GM23338 (cell line): ENCODE measurements around the gene ELF5. TPM values are rescaled to one million over a fixed set of nuclear protein-coding genes. Genes with fewer than 3 reads are reported as not detected.

Experiments
- ATAC-seq: fragments of 200-7000 bp; cut with Tn5 transposase; 3 replicates; pipeline ENCODE4 v1.9.1; 2020
- DNase-seq: peaks from one replicate; pipeline ENCODE4 v3.0.0-alpha.2; 2015; ENCODE audit warnings: low spot score
- H2AFZ ChIP-seq: fragments of 200-600 bp; sonication (generic); 2 replicates; pipeline ENCODE4 v1.8.0; 2016; ENCODE audit warnings: antibody characterized with exemption, mild to moderate bottlenecking, moderate library complexity
- H3F3A ChIP-seq: fragments of 200-600 bp; sonication (generic); replicated peaks from 2 replicates; pipeline ENCODE4 v1.8.0; 2017; ENCODE audit warnings: antibody characterized with exemption, mixed run types, low read depth
- H3K27ac ChIP-seq: fragments of 200-600 bp; sonication (generic); 2 replicates; pipeline ENCODE4 v1.6.1; 2016; ENCODE audit warnings: low read depth
- H3K27me3 ChIP-seq: fragments of 200-600 bp; sonication (generic); 2 replicates; pipeline ENCODE4 v1.8.0; 2016; ENCODE audit warnings: mild to moderate bottlenecking, mixed run types, moderate library complexity; ENCODE audit not compliant: insufficient read depth
- H3K36me3 ChIP-seq: fragments of 200-600 bp; sonication (generic); 2 replicates; pipeline ENCODE4 v1.8.0; 2016; ENCODE audit warnings: mild to moderate bottlenecking; ENCODE audit not compliant: insufficient read depth
- H3K4me1 ChIP-seq: fragments of 200-600 bp; sonication (generic); 2 replicates; pipeline ENCODE4 v1.8.0; 2016; ENCODE audit warnings: mild to moderate bottlenecking, moderate library complexity; ENCODE audit not compliant: insufficient read depth
- H3K4me2 ChIP-seq: fragments of 200-600 bp; sonication (generic); 2 replicates; pipeline ENCODE4 v1.7.1; 2017; ENCODE audit warnings: mixed run types
- H3K4me3 ChIP-seq: fragments of 200-600 bp; sonication (generic); 2 replicates; pipeline ENCODE4 v1.6.1; 2016; ENCODE audit warnings: mixed run types
- H3K79me2 ChIP-seq: fragments of 200-600 bp; sonication (generic); replicated peaks from 2 replicates; pipeline ENCODE4 v1.8.0; 2017; ENCODE audit warnings: mild to moderate bottlenecking; ENCODE audit not compliant: insufficient read depth
- H3K9me2 ChIP-seq: fragments of 200-600 bp; sonication (generic); 2 replicates; pipeline ENCODE4 v1.8.0; 2017; ENCODE audit not compliant: insufficient read depth
- H4K20me1 ChIP-seq: fragments of 200-600 bp; sonication (generic); replicated peaks from 2 replicates; pipeline ENCODE4 v1.8.0; 2017; ENCODE audit warnings: mild to moderate bottlenecking; ENCODE audit not compliant: insufficient read depth
- H3K27ac Mint-ChIP-seq: 2 replicates; pipeline ENCODE4 v1.8.0; 2020; ENCODE audit warnings: inconsistent platforms, mild to moderate bottlenecking, moderate library complexity, mixed read lengths
- H3K27me3 Mint-ChIP-seq: 3 replicates; pipeline ENCODE4 v1.8.0; 2022; ENCODE audit warnings: low read depth, mild to moderate bottlenecking, moderate library complexity, mixed read lengths, inconsistent platforms; ENCODE audit not compliant: insufficient read depth, poor library complexity
- H3K36me3 Mint-ChIP-seq: 3 replicates; pipeline ENCODE4 v1.8.0; 2021; ENCODE audit warnings: low read depth, mild to moderate bottlenecking, inconsistent platforms, moderate library complexity, mixed read lengths
- H3K4me1 Mint-ChIP-seq: 3 replicates; pipeline ENCODE4 v1.8.0; 2020; ENCODE audit warnings: mild to moderate bottlenecking, inconsistent platforms, mixed read lengths
- H3K4me3 Mint-ChIP-seq: 3 replicates; pipeline ENCODE4 v1.8.0; 2021; ENCODE audit warnings: moderate library complexity, mild to moderate bottlenecking, inconsistent platforms, mixed read lengths
- H3K9me3 Mint-ChIP-seq: 3 replicates; pipeline ENCODE4 v1.8.0; 2020; ENCODE audit warnings: moderate library complexity, mild to moderate bottlenecking, inconsistent platforms, mixed read lengths
- CREB1 ChIP-seq: fragments of 250-450 bp; sonication (Bioruptor Pico); IDR thresholded peaks from 2 replicates; pipeline ENCODE4 v1.5.0; 2020; ENCODE audit warnings: low read depth, mild to moderate bottlenecking, moderate library complexity
- EZH2 ChIP-seq: fragments of 200-600 bp; sonication (generic); IDR thresholded peaks from one replicate; pipeline ENCODE4 v1.8.0; 2017; ENCODE audit warnings: antibody characterized with exemption, mild to moderate bottlenecking, low read depth; ENCODE audit not compliant: unreplicated experiment
- EZH2phosphoT487 ChIP-seq: fragments of 200-600 bp; sonication (generic); IDR thresholded peaks from one replicate; pipeline ENCODE4 v1.8.1; 2018; ENCODE audit warnings: antibody characterized with exemption; ENCODE audit not compliant: unreplicated experiment
- JUNB ChIP-seq: IDR thresholded peaks from one replicate; pipeline ENCODE4 v1.6.1; 2016; ENCODE audit warnings: antibody characterized with exemption; ENCODE audit not compliant: unreplicated experiment
- NANOG ChIP-seq: IDR thresholded peaks from 2 replicates; pipeline ENCODE4 v1.6.1; 2016; ENCODE audit warnings: antibody characterized with exemption, borderline replicate concordance
- POLR2AphosphoS5 ChIP-seq: IDR thresholded peaks from 2 replicates; pipeline ENCODE4 v1.6.1; 2016; ENCODE audit warnings: antibody characterized with exemption, low read depth
- STAT1 ChIP-seq: IDR thresholded peaks from one replicate; pipeline ENCODE4 v1.6.1; 2016; ENCODE audit warnings: antibody characterized with exemption; ENCODE audit not compliant: unreplicated experiment
- ZNF114 ChIP-seq: fragments of 250-450 bp; sonication (Bioruptor Pico); IDR thresholded peaks from 2 replicates; pipeline ENCODE4 v1.5.0; 2020; ENCODE audit warnings: mild to moderate bottlenecking, moderate library complexity
- ZNF331 ChIP-seq: fragments of 250-450 bp; sonication (Bioruptor Pico); IDR thresholded peaks from 2 replicates; pipeline ENCODE4 v1.5.0; 2020; ENCODE audit warnings: low read depth, mild to moderate bottlenecking, moderate library complexity
- ZNF462 ChIP-seq: fragments of 250-450 bp; sonication (Bioruptor Pico); IDR thresholded peaks from 2 replicates; pipeline ENCODE4 v1.5.0; 2020; ENCODE audit warnings: mild to moderate bottlenecking, moderate library complexity
- polyA plus RNA-seq: library from polyadenylated mRNA; unstranded; fragments of >200 nt; fragmentation: Nextera tagmentation; extraction: Ambion mirVana; gene quantifications from 2 replicates; pipeline ENCODE4 v1.2.1, GENCODE V29; 2016
- total RNA-seq: library from RNA; depleted of rRNA; stranded (reverse); fragments of >200 nt; shearing (Covaris generic); gene quantifications from 2 replicates; pipeline ENCODE4 v1.2.3, GENCODE V29; 2014
- TF ChIP-seq, protein P1 (sequence below), 2 experiments: fragments of 200-600 bp in 1 of 2; sonication (generic) in 1 of 2; conservative IDR thresholded peaks; 2 replicates each; pipeline versions ENCODE4 v1.5.1 to v1.6.1; 2016 to 2017; ENCODE audit warnings: antibody characterized with exemption in 2 of 2, low read depth in 2 of 2, mild to moderate bottlenecking in 2 of 2, moderate library complexity in 1 of 2
- TF ChIP-seq, protein P2 (sequence below): IDR thresholded peaks from 2 replicates; pipeline ENCODE4 v1.6.1; 2016; ENCODE audit warnings: antibody characterized with exemption
- TF ChIP-seq, protein P3 (sequence below): IDR thresholded peaks from one replicate; pipeline ENCODE4 v1.6.1; 2018; ENCODE audit warnings: antibody characterized with exemption; ENCODE audit not compliant: unreplicated experiment

The ELF5 gene
- total and polyA plus RNA-seq, 2 experiments from 2014 or later, result not detected

DNA sequence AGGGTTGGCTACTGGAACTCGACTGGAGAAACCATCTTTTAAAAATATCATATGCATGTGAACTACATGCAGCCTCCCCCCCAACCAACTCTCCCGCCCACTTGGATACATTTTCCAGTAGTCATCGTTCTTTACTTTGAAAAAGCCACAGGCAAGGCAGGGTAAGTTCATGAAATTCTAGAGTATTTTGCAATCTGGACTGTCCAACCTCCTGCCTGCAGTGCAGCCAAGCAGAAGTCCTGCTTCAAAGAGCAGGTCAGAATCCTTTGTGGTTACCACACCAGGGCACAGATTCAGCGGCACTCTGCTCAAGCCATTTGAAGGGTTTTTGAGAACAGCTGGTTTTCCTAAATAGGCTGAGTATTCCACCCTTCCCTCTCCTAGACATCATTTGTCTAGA, 12.1 kb downstream of the ELF5 start:
- no peaks in the 10 kb centered on the region for H3K27me3 Mint-ChIP-seq
- H3K36me3 Mint-ChIP-seq, result no peaks in the 10 kb centered on the region
- H3K27me3 ChIP-seq, result no peaks in the 10 kb centered on the region
- no peak overlapping the region for H3K4me3 ChIP-seq
- H3F3A ChIP-seq, result no peaks in the 10 kb centered on the region
- DNase-seq (no peak), ATAC-seq (no peak)
- H3K36me3 ChIP-seq, result no peaks in the 10 kb centered on the region
- H3K27ac ChIP-seq, result no peak overlapping the region
- H3K9me2 ChIP-seq, result no peaks in the 10 kb centered on the region
- H3K4me1 Mint-ChIP-seq, result no peaks in the 10 kb centered on the region; the same call in 2 of the 3 replicates
- no peak overlapping the region for H3K4me2 ChIP-seq
- no peaks in the 10 kb centered on the region for H3K79me2 ChIP-seq
- TF ChIP-seq, protein P1, sequence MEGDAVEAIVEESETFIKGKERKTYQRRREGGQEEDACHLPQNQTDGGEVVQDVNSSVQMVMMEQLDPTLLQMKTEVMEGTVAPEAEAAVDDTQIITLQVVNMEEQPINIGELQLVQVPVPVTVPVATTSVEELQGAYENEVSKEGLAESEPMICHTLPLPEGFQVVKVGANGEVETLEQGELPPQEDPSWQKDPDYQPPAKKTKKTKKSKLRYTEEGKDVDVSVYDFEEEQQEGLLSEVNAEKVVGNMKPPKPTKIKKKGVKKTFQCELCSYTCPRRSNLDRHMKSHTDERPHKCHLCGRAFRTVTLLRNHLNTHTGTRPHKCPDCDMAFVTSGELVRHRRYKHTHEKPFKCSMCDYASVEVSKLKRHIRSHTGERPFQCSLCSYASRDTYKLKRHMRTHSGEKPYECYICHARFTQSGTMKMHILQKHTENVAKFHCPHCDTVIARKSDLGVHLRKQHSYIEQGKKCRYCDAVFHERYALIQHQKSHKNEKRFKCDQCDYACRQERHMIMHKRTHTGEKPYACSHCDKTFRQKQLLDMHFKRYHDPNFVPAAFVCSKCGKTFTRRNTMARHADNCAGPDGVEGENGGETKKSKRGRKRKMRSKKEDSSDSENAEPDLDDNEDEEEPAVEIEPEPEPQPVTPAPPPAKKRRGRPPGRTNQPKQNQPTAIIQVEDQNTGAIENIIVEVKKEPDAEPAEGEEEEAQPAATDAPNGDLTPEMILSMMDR (conservative IDR thresholded peaks at IDR 0.05; ENCODE audit: low read depth in 2 of 2), result no peak
- TF ChIP-seq ZNF331 (CRISPR knock-in tag) (no peak), JUNB (no peak), STAT1 (no peak), EZH2phosphoT487 (no peak), ZNF462 (CRISPR knock-in tag) (no peak), CREB1 (no peak), POLR2AphosphoS5 (no peak), ZNF114 (no peak), EZH2 (no peak), NANOG (no peak)
- TF ChIP-seq, protein P2, sequence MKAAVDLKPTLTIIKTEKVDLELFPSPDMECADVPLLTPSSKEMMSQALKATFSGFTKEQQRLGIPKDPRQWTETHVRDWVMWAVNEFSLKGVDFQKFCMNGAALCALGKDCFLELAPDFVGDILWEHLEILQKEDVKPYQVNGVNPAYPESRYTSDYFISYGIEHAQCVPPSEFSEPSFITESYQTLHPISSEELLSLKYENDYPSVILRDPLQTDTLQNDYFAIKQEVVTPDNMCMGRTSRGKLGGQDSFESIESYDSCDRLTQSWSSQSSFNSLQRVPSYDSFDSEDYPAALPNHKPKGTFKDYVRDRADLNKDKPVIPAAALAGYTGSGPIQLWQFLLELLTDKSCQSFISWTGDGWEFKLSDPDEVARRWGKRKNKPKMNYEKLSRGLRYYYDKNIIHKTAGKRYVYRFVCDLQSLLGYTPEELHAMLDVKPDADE, result no peak
- TF ChIP-seq, protein P3, sequence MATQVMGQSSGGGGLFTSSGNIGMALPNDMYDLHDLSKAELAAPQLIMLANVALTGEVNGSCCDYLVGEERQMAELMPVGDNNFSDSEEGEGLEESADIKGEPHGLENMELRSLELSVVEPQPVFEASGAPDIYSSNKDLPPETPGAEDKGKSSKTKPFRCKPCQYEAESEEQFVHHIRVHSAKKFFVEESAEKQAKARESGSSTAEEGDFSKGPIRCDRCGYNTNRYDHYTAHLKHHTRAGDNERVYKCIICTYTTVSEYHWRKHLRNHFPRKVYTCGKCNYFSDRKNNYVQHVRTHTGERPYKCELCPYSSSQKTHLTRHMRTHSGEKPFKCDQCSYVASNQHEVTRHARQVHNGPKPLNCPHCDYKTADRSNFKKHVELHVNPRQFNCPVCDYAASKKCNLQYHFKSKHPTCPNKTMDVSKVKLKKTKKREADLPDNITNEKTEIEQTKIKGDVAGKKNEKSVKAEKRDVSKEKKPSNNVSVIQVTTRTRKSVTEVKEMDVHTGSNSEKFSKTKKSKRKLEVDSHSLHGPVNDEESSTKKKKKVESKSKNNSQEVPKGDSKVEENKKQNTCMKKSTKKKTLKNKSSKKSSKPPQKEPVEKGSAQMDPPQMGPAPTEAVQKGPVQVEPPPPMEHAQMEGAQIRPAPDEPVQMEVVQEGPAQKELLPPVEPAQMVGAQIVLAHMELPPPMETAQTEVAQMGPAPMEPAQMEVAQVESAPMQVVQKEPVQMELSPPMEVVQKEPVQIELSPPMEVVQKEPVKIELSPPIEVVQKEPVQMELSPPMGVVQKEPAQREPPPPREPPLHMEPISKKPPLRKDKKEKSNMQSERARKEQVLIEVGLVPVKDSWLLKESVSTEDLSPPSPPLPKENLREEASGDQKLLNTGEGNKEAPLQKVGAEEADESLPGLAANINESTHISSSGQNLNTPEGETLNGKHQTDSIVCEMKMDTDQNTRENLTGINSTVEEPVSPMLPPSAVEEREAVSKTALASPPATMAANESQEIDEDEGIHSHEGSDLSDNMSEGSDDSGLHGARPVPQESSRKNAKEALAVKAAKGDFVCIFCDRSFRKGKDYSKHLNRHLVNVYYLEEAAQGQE, result no peak
- H3K4me3 Mint-ChIP-seq, result no peak overlapping the region
- H3K9me3 Mint-ChIP-seq, result no peaks in the 10 kb centered on the region
- no peaks in the 10 kb centered on the region for H4K20me1 ChIP-seq
- no peaks in the 10 kb centered on the region for H3K4me1 ChIP-seq
- H2AFZ ChIP-seq, result no peak overlapping the region
- H3K27ac Mint-ChIP-seq, result no peak overlapping the region
